ENCODE measurements around the gene SERTAD3.

DNA sequence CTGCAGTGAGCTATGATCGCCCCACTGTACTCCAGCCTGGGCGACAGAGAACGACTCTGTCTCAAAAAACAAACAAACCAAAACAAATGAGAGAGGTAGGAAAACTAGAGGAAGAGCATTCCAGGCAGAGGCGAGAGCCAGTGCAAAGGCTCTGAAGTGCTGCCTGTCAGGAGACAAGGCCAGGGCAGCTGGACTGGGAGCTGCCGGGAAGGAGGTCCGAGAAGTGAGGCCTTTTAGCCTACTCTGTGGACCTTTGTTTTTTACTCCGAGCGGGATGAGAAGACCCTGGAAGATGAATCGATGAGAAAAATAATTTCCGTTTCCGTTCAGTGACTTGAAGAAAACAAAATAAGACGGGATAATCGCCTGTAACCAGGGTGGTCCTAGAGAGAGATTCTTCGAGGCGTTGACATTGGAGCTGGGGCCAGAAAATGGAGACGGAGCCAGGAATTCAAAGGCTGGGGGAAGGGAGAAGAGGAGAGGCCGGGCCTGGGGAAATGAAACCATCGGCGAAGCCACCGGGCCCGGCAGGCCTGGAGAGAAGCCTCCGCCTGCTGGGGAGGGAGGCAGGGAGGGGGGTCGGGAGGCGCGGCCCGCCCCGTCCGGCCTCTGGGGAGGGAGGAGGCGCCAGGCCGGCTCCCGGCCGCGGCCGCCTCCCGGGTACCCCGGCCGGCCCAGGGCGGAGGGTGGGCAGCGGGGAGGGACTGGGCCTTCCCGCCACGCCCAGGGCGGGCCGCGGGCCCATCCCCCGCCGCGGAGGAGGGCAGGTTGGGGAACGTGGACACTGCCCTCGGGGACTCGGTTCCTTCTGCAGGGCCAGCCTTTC is 10.5 kb downstream of the SERTAD3 start:
- TF ChIP-seq, protein P1, sequence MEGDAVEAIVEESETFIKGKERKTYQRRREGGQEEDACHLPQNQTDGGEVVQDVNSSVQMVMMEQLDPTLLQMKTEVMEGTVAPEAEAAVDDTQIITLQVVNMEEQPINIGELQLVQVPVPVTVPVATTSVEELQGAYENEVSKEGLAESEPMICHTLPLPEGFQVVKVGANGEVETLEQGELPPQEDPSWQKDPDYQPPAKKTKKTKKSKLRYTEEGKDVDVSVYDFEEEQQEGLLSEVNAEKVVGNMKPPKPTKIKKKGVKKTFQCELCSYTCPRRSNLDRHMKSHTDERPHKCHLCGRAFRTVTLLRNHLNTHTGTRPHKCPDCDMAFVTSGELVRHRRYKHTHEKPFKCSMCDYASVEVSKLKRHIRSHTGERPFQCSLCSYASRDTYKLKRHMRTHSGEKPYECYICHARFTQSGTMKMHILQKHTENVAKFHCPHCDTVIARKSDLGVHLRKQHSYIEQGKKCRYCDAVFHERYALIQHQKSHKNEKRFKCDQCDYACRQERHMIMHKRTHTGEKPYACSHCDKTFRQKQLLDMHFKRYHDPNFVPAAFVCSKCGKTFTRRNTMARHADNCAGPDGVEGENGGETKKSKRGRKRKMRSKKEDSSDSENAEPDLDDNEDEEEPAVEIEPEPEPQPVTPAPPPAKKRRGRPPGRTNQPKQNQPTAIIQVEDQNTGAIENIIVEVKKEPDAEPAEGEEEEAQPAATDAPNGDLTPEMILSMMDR (IDR thresholded peaks at IDR 0.05): no peak
- TF ChIP-seq EP300 (IDR thresholded peaks at IDR 0.05): no peak
